Neuronal stem cell (in vitro differentiated cells): Measurements from ENCODE around the gene IRX3.

Experiments used
- DNase-seq: peaks from one replicate; pipeline ENCODE4 v3.0.0-alpha.2; 2013; ENCODE audit warnings: low spot score
- H2AFZ ChIP-seq: one replicate; pipeline ENCODE4 v1.6.1; 2013; ENCODE audit warnings: mild to moderate bottlenecking, low read length, inconsistent platforms
- H2AK5ac ChIP-seq: 2 replicates; pipeline ENCODE4 v1.6.1; 2013; ENCODE audit warnings: low read depth, mild to moderate bottlenecking, inconsistent platforms, low read length, moderate library complexity, mixed read lengths
- H2BK120ac ChIP-seq: 2 replicates; pipeline ENCODE4 v1.6.1; 2013; ENCODE audit warnings: low read depth, mild to moderate bottlenecking, inconsistent platforms, low read length, moderate library complexity, mixed read lengths
- H2BK12ac ChIP-seq: one replicate; pipeline ENCODE4 v1.6.1; 2013; ENCODE audit warnings: low read length, inconsistent platforms
- H2BK15ac ChIP-seq: 2 replicates; pipeline ENCODE4 v1.6.1; 2013; ENCODE audit warnings: mild to moderate bottlenecking, low read length, inconsistent platforms, mixed read lengths
- H2BK5ac ChIP-seq: one replicate; pipeline ENCODE4 v1.6.1; 2013; ENCODE audit warnings: inconsistent platforms, mild to moderate bottlenecking, low read length, moderate library complexity
- H3K14ac ChIP-seq: one replicate; pipeline ENCODE4 v1.6.1; 2013; ENCODE audit warnings: low read length, inconsistent platforms
- H3K18ac ChIP-seq: 2 replicates; pipeline ENCODE4 v1.6.1; 2013; ENCODE audit warnings: low read length, inconsistent platforms
- H3K23ac ChIP-seq: 2 replicates; pipeline ENCODE4 v1.6.1; 2013; ENCODE audit warnings: low read depth, mild to moderate bottlenecking, mixed read lengths, low read length, inconsistent platforms; ENCODE audit not compliant: poor library complexity
- H3K27ac ChIP-seq: replicated peaks from 3 replicates; pipeline ENCODE4 v1.5.1; 2013; ENCODE audit warnings: low read length, inconsistent platforms
- H3K27me3 ChIP-seq, 3 experiments: 2 replicates each; pipeline ENCODE4 v1.6.1; 2013; ENCODE audit warnings: low read length in 3 of 3, mild to moderate bottlenecking in 2 of 3, inconsistent platforms in 1 of 3, low read depth in 1 of 3, mixed read lengths in 1 of 3, moderate library complexity in 1 of 3; ENCODE audit not compliant: control insufficient read depth in 3 of 3, insufficient read depth in 3 of 3
- H3K36me3 ChIP-seq, 2 donors: replicated peaks in 1 of 2; 2 replicates each; pipeline ENCODE4 v1.6.1; 2013; ENCODE audit warnings: low read length in 2 of 2; ENCODE audit not compliant: control insufficient read depth in 2 of 2, insufficient read depth in 2 of 2
- H3K4ac ChIP-seq: 2 replicates; pipeline ENCODE4 v1.6.1; 2013; ENCODE audit warnings: inconsistent platforms, mild to moderate bottlenecking, low read length, moderate library complexity
- H3K4me1 ChIP-seq, 2 donors: 1 replicate in 1 of 2; 2 replicates in 1 of 2; pipeline ENCODE4 v1.6.1; 2013; ENCODE audit warnings: low read length in 2 of 2, low read depth in 1 of 2; ENCODE audit not compliant: control insufficient read depth in 2 of 2, insufficient read depth in 1 of 2
- H3K4me2 ChIP-seq: one replicate; pipeline ENCODE4 v1.6.1; 2013; ENCODE audit warnings: mild to moderate bottlenecking, low read length, inconsistent platforms; ENCODE audit not compliant: insufficient read depth, poor library complexity, severe bottlenecking
- H3K4me3 ChIP-seq, 2 donors: 2 replicates each; pipeline ENCODE4 v1.5.1; 2013; ENCODE audit warnings: low read length in 2 of 2, mild to moderate bottlenecking in 2 of 2, inconsistent platforms in 1 of 2, moderate library complexity in 1 of 2
- H3K79me1 ChIP-seq: one replicate; pipeline ENCODE4 v1.6.1; 2013; ENCODE audit warnings: low read depth, mild to moderate bottlenecking, inconsistent platforms, low read length, moderate library complexity
- H3K9ac ChIP-seq: one replicate; pipeline ENCODE4 v1.6.1; 2013; ENCODE audit warnings: mild to moderate bottlenecking, low read depth, low read length, inconsistent platforms; ENCODE audit not compliant: poor library complexity
- H3K9me3 ChIP-seq, 2 donors: replicated peaks in 1 of 2; 2 replicates each; pipeline versions ENCODE3 to v1.6.1; 2013; ENCODE audit warnings: low read length in 2 of 2, mild to moderate bottlenecking in 2 of 2, inconsistent platforms in 1 of 2, low read depth in 1 of 2, mixed read lengths in 1 of 2, moderate library complexity in 1 of 2; ENCODE audit not compliant: control insufficient read depth in 2 of 2, insufficient read depth in 1 of 2
- H4K8ac ChIP-seq: one replicate; pipeline ENCODE4 v1.6.1; 2013; ENCODE audit warnings: low read depth, mild to moderate bottlenecking, inconsistent platforms, low read length, moderate library complexity
- H4K91ac ChIP-seq: one replicate; pipeline ENCODE4 v1.6.1; 2013; ENCODE audit warnings: low read length, low read depth, mild to moderate bottlenecking, inconsistent platforms; ENCODE audit not compliant: poor library complexity
- WGBS, 2 donors: extraction: QIAGEN DNeasy Blood & Tissue Kit; methylation state at CpG; one replicate each; pipeline ENCODE4 v1.1.7; 2013; ENCODE audit warnings: missing lambda C conversion rate in 2 of 2, mixed read lengths in 1 of 2; ENCODE audit not compliant: insufficient read length in 2 of 2, insufficient replicate concordance in 1 of 2; ENCODE audit errors: extremely low coverage in 2 of 2; 5-methylcytosine and 5-hydroxymethylcytosine counted together

IRX3 gene

GRCh38 chr16:54281535-54282201 lies 4.9 kb downstream of the IRX3 start:
- Histone ChIP-seq H4K8ac (no peak overlapping the region), H3K4me3 (peak overlapping the region in 1 of 2 donors; percentile 70), H3K9me3 (peaks cover 2 to 23% of the 10 kb centered on the region in 2 donors), H2BK15ac (no peak overlapping the region), H3K4me1 (peaks cover 14 to 16% of the 10 kb centered on the region in 2 donors), H2AK5ac (peak overlapping the region; percentile 36), H2BK12ac (peak overlapping the region; percentile 32), H3K23ac (peak overlapping the region; percentile 86), H3K79me1 (no peaks in the 10 kb centered on the region), H3K27me3 (peaks cover 0 to 66% (median 31%) of the 10 kb centered on the region in 3 experiments), H3K27ac (no peak overlapping the region), H3K4ac (peak overlapping the region; percentile 43), H3K9ac (peak overlapping the region; percentile 63), H2AFZ (no peak overlapping the region), H2BK120ac (no peak overlapping the region), H2BK5ac (peak overlapping the region; percentile 48), H3K14ac (peak overlapping the region; percentile 12), H4K91ac (no peak overlapping the region), H3K4me2 (peak overlapping the region; percentile 90), H3K36me3 (peaks cover 0 to 31% of the 10 kb centered on the region in 2 donors), H3K18ac (peak overlapping the region; percentile 93)
- no peak for DNase-seq
- no CpG with 5 or more reads among the region's 53 CpGs for WGBS, 2 donors

- Histone ChIP-seq H3K27me3 (peaks cover 0 to 66% (median 31%) of the 10 kb centered on the region in 3 experiments), H2AFZ (no peak overlapping the region)
These were observed 5.8 kb downstream of the IRX3 start for GRCh38 chr16:54280751-54281150.

GRCh38 chr16:54277845-54278703 lies 8.5 kb downstream of the IRX3 start:
- peaks cover 0 to 13% of the 10 kb centered on the region in 2 donors for H3K9me3 ChIP-seq
- H2BK120ac ChIP-seq = no peak overlapping the region
- H3K79me1 ChIP-seq = no peaks in the 10 kb centered on the region
- H3K4me1 ChIP-seq = peaks cover 7 to 14% of the 10 kb centered on the region in 2 donors
- no peak overlapping the region for H4K8ac ChIP-seq
- H3K18ac ChIP-seq = no peak overlapping the region
- no peak overlapping the region for H4K91ac ChIP-seq
- H3K4ac ChIP-seq = no peak overlapping the region
- no peak overlapping the region for H2BK12ac ChIP-seq
- no peak overlapping the region for H3K27ac ChIP-seq
- no peak overlapping the region for H3K4me3 ChIP-seq
- no peak overlapping the region for H3K4me2 ChIP-seq
- peak; percentile 36 for DNase-seq
- no peak overlapping the region for H2AK5ac ChIP-seq
- H3K36me3 ChIP-seq = peaks cover 0 to 19% of the 10 kb centered on the region in 2 donors
- H2BK15ac ChIP-seq = no peak overlapping the region
- H3K23ac ChIP-seq = no peak overlapping the region
- WGBS, 2 donors = no CpG with 5 or more reads among the region's 17 CpGs
- H3K27me3 ChIP-seq = peaks cover 0 to 39% (median 12%) of the 10 kb centered on the region in 3 experiments
- no peak overlapping the region for H2BK5ac ChIP-seq
- peak overlapping the region; percentile 74 for H2AFZ ChIP-seq
- no peak overlapping the region for H3K14ac ChIP-seq
- no peak overlapping the region for H3K9ac ChIP-seq

More at GRCh38 chr16:54280751-54281150, 5.8 kb downstream of the IRX3 start:
- Histone ChIP-seq H3K4me1 (peaks cover 14 to 16% of the 10 kb centered on the region in 2 donors), H3K4me3 (no peak overlapping the region), H3K14ac (no peak overlapping the region), H4K91ac (no peak overlapping the region), H2BK15ac (no peak overlapping the region), H3K9ac (no peak overlapping the region), H3K4ac (no peak overlapping the region), H3K18ac (no peak overlapping the region), H2BK5ac (no peak overlapping the region), H3K4me2 (no peak overlapping the region), H3K23ac (no peak overlapping the region), H4K8ac (no peak overlapping the region), H3K27ac (no peak overlapping the region), H2BK12ac (no peak overlapping the region), H3K79me1 (no peaks in the 10 kb centered on the region), H2AK5ac (no peak overlapping the region), H2BK120ac (no peak overlapping the region), H3K9me3 (peaks cover 2 to 23% of the 10 kb centered on the region in 2 donors), H3K36me3 (peaks cover 0 to 31% of the 10 kb centered on the region in 2 donors)
- WGBS, 2 donors = no CpG with 5 or more reads among the region's 3 CpGs
- no peak for DNase-seq

GRCh38 chr16:54275956-54276355 lies 10.6 kb downstream of the IRX3 start:
- Histone ChIP-seq H3K4me1 (peaks cover 2 to 14% of the 10 kb centered on the region in 2 donors), H3K18ac (no peak overlapping the region), H3K4me2 (no peak overlapping the region), H2BK5ac (no peak overlapping the region), H3K4ac (no peak overlapping the region), H3K9me3 (no peaks in the 10 kb centered on the region), H2BK15ac (no peak overlapping the region), H3K36me3 (no peaks in the 10 kb centered on the region), H3K23ac (no peak overlapping the region), H2AK5ac (no peak overlapping the region), H3K27me3 (peaks cover 0 to 19% (median 0%) of the 10 kb centered on the region in 3 experiments), H3K14ac (no peak overlapping the region), H3K4me3 (no peak overlapping the region), H3K27ac (no peak overlapping the region), H2BK120ac (no peak overlapping the region), H4K8ac (no peak overlapping the region), H2BK12ac (no peak overlapping the region), H3K9ac (no peak overlapping the region), H4K91ac (no peak overlapping the region), H3K79me1 (no peaks in the 10 kb centered on the region), H2AFZ (no peak overlapping the region)
- no CpG with 5 or more reads among the region's 6 CpGs for WGBS, 2 donors
- no peak for DNase-seq
